Subcutaneous abdominal adipose tissue (tissue), 5 donors: ENCODE results near the gene SCRT2.

ENCODE experiments used
- H3K27ac ChIP-seq: one replicate; pipeline ENCODE4 v1.7.0; 2013; ENCODE audit warnings: low read depth, mild to moderate bottlenecking, inconsistent platforms, low read length, moderate library complexity
- H3K27me3 ChIP-seq, 5 donors: one replicate each; pipeline ENCODE4 v1.7.0; 2013; ENCODE audit warnings: low read length in 5 of 5, inconsistent platforms in 1 of 5; ENCODE audit not compliant: control insufficient read depth in 5 of 5, insufficient read depth in 4 of 5
- H3K36me3 ChIP-seq, 5 donors: one replicate each; pipeline ENCODE4 v1.7.0; 2013; ENCODE audit warnings: low read length in 5 of 5; ENCODE audit not compliant: control insufficient read depth in 5 of 5, insufficient read depth in 5 of 5
- H3K4me1 ChIP-seq, 5 donors: one replicate each; pipeline ENCODE4 v1.7.0; 2013; ENCODE audit warnings: low read length in 5 of 5, mild to moderate bottlenecking in 3 of 5, moderate library complexity in 1 of 5; ENCODE audit not compliant: control insufficient read depth in 5 of 5, insufficient read depth in 5 of 5
- H3K4me3 ChIP-seq, 5 donors: one replicate each; pipeline ENCODE4 v1.7.0; 2013; ENCODE audit warnings: low read length in 5 of 5, low read depth in 1 of 5
- H3K9ac ChIP-seq, 5 donors: one replicate each; pipeline ENCODE4 v1.7.0; 2013; ENCODE audit warnings: low read length in 5 of 5, mild to moderate bottlenecking in 4 of 5, moderate library complexity in 3 of 5
- H3K9me3 ChIP-seq, 5 donors: one replicate each; pipeline ENCODE4 v1.7.0; 2013; ENCODE audit warnings: low read length in 5 of 5; ENCODE audit not compliant: control insufficient read depth in 5 of 5
- donor health status: healthy.
- donor health status: healthy.
- donor health status: healthy.
- donor health status: healthy.
- donor health status: healthy.

SCRT2 gene

DNA sequence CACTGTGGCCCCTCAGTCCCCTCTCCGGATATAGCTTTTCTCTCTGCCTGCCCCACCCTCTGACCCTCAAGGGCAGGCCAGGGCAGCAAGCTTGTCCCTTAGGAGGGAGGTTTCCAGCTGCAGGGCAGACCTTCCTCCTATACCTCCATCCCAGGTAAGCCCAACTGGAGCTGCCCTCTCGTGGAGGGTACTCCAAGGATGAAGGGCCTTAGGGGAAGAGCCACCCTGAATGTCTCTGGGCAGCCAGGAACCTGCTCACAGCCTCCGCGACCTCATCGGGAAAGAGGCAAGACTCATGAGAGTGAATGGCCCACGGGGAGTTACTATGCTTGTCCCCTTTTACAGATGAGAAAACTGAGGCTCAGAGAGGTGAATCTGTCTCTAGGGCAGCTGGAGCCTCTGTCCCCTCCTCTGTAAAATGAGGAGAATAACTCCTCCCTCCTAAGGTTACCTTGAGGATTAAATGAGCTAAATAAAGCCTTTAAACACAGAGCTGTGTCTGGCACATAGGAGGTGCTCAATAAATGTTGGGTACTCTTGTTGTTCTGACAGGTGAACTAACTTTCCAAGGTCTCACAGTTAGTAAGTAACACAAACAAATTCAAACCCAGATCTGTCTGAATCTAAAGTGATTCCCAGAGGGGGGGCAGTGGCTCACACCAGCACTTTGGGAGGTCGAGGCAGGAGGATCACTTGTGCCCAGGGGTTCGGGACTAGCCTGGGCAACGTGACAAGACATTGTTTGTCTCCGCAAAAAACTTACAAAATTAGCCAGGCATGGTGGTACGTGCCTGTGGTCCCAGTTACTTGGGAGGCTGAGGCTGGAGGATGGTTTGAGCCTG lies 34.7 kb downstream of the SCRT2 start:
- Histone ChIP-seq H3K4me3 (no peak overlapping the region), H3K9ac (no peak overlapping the region), H3K27ac (no peak overlapping the region)

GRCh38 chr20:638579-638978 lies 37.0 kb downstream of the SCRT2 start:
- H3K27ac ChIP-seq, result no peak overlapping the region
- peaks cover 10 to 14% (median 13%) of the 10 kb centered on the region in 5 donors for H3K27me3 ChIP-seq
- no peaks in the 10 kb centered on the region for H3K36me3 ChIP-seq
- H3K9ac ChIP-seq, result no peak overlapping the region
- H3K4me3 ChIP-seq, result no peak overlapping the region
- no peaks in the 10 kb centered on the region for H3K9me3 ChIP-seq
- peaks cover 0 to 7% (median 6%) of the 10 kb centered on the region in 5 donors for H3K4me1 ChIP-seq

More for the DNA sequence above, 34.7 kb downstream of the SCRT2 start:
- Histone ChIP-seq H3K9me3 (no peaks in the 10 kb centered on the region), H3K27me3 (peaks cover 5 to 12% (median 6%) of the 10 kb centered on the region in 5 donors), H3K4me1 (peaks cover 0 to 15% (median 14%) of the 10 kb centered on the region in 5 donors), H3K36me3 (no peaks in the 10 kb centered on the region)

GRCh38 chr20:637559-637958 lies 38.0 kb downstream of the SCRT2 start:
- Histone ChIP-seq H3K4me1 (peaks cover 0 to 2% (median 1%) of the 10 kb centered on the region in 5 donors), H3K27me3 (peaks cover 6 to 10% (median 7%) of the 10 kb centered on the region in 5 donors), H3K9me3 (no peaks in the 10 kb centered on the region), H3K36me3 (no peaks in the 10 kb centered on the region), H3K9ac (no peak overlapping the region), H3K27ac (no peak overlapping the region), H3K4me3 (no peak overlapping the region)

DNA sequence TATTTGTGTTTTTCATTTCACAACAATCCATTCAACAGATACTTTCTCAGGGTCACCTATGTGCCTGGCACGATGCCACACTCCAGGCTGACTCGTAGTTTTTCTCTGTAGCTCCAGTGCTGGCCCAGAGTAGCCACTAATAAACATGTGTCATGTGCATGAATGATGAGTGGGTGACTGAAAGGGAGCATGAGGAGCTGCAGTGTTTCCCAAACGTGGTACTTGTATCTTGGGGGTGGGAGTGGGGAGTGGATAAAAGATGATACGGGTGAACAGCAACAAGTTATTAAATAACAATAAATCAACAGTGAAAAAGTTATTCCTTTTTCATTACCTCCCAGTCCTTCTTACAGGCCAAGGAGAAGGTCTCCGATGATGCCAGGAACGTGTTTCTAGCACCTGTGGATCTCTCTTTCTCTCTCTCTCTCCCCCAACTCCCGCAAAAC lies 39.7 kb downstream of the SCRT2 start:
- Histone ChIP-seq H3K27ac (no peak overlapping the region), H3K9me3 (no peaks in the 10 kb centered on the region), H3K9ac (no peak overlapping the region), H3K36me3 (no peaks in the 10 kb centered on the region), H3K4me1 (no peaks in the 10 kb centered on the region), H3K27me3 (peaks cover 5 to 10% (median 7%) of the 10 kb centered on the region in 5 donors), H3K4me3 (no peak overlapping the region)

DNA sequence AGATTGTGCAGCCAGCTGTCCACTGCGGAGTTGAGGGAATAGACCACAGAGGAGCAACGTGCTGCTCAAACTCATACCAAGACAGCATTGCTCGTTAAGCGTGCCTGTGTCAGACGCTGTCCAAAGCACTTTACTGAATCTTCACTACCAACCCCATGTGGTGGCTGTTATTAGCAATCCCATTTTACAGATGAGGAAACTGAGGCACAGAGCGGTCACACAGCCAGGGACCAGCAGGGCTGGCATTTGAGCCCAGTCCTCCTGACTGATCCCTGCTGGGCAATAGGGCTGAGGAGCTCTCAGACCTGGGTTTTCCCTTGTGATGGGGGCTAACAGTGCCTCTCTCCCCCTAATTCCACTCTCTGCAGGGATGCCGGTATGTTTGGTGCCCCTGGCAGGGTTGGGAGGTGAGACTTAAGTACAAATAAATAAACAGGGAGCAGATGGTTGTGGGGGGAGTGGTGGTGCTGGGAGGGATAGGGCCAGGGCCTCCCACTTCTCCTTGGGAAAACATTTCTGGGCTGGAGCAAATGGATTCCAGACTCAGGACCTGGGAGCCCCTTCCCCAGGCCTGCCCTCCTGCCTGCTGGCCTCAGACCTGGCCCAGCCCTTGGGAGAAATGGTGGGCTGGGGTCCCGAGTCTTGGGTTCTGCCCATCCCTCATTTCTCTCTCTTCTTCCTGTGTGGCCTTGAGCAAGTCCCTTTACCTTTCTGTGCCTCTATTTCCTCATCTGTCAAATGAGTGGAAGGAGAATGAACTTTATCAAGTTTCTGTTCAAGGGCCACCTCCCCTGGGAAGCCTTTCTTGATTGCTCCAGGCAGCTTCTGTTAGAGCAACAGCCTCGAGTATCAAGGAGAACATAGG lies 40.3 kb downstream of the SCRT2 start:
- H3K9ac ChIP-seq, result no peak overlapping the region
- no peaks in the 10 kb centered on the region for H3K36me3 ChIP-seq
- H3K4me3 ChIP-seq, result no peak overlapping the region
- H3K27ac ChIP-seq, result no peak overlapping the region
- no peaks in the 10 kb centered on the region for H3K9me3 ChIP-seq
- peaks cover 2 to 10% (median 7%) of the 10 kb centered on the region in 5 donors for H3K27me3 ChIP-seq
- H3K4me1 ChIP-seq, result no peaks in the 10 kb centered on the region

GRCh38 chr20:634148-634925 lies 41.3 kb downstream of the SCRT2 start:
- peaks cover 2 to 10% (median 7%) of the 10 kb centered on the region in 5 donors for H3K27me3 ChIP-seq
- no peak overlapping the region for H3K4me3 ChIP-seq
- H3K9ac ChIP-seq, result no peak overlapping the region
- H3K36me3 ChIP-seq, result no peaks in the 10 kb centered on the region
- H3K4me1 ChIP-seq, result no peaks in the 10 kb centered on the region
- H3K27ac ChIP-seq, result no peak overlapping the region
- H3K9me3 ChIP-seq, result no peaks in the 10 kb centered on the region

DNA sequence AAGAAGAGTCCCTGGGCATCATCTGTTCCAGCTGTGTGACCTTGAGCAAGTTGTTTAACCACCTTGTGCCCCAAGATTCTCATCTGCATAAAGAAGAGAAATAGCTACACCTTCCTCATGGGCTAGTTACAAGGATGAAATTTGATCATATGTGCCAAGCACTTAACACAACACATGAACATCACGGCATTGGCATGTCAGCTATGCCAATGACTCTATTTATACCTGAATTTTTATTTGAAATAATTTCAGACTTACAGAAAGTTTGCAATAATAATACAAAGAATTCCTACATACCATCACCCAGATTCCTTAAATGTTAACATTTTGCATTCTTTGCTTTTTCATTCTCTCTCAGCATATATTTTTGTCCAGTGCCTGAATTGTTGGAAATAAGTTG lies 44.5 kb downstream of the SCRT2 start:
- Histone ChIP-seq H3K9ac (no peak overlapping the region), H3K4me3 (no peak overlapping the region), H3K27me3 (peaks cover 2 to 10% (median 7%) of the 10 kb centered on the region in 5 donors), H3K9me3 (no peaks in the 10 kb centered on the region), H3K36me3 (no peaks in the 10 kb centered on the region), H3K27ac (no peak overlapping the region), H3K4me1 (no peaks in the 10 kb centered on the region)

GRCh38 chr20:626579-626978 lies 49.0 kb downstream of the SCRT2 start:
- Histone ChIP-seq H3K36me3 (no peaks in the 10 kb centered on the region), H3K4me1 (peaks cover 0 to 5% (median 0%) of the 10 kb centered on the region in 5 donors), H3K27ac (no peak overlapping the region), H3K9me3 (peaks cover 0 to 9% (median 7%) of the 10 kb centered on the region in 5 donors), H3K27me3 (peaks cover 2 to 16% (median 4%) of the 10 kb centered on the region in 5 donors), H3K4me3 (no peak overlapping the region), H3K9ac (no peak overlapping the region)

- Histone ChIP-seq H3K27ac (no peak overlapping the region), H3K4me3 (no peak overlapping the region), H3K9me3 (peaks cover 0 to 9% (median 7%) of the 10 kb centered on the region in 5 donors), H3K4me1 (peaks cover 0 to 6% (median 0%) of the 10 kb centered on the region in 5 donors), H3K9ac (no peak overlapping the region), H3K36me3 (no peaks in the 10 kb centered on the region), H3K27me3 (peaks cover 3 to 27% (median 6%) of the 10 kb centered on the region in 5 donors)
Observed at GRCh38 chr20:625360-625932, 50.2 kb downstream of the SCRT2 start.
